ENCODE data around the gene SETX.

The SETX gene

DNA sequence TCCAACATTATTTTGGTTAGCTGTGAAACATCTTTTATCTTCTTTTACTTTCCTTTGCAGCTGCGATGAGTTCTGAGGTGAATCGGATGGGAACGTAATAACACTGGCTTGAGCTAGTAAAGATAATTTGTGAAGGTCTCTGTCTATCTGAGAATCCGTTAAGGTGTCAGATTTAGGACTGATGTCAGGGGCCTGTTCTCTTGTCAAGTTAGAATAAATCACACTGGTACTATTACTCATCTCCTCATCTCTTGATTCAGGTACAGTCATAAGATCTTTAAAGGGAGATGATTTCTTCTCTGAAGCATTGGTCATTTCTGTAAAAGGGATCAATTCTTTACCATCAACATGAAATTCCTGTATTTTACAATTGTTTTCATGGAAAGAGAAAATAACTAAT, 26.2 kb downstream of the SETX start (continued):
- TF ChIP-seq ZNF70 (CRISPR knock-in tag; IDR thresholded peaks at IDR 0.05) (no peak), ZC3H10 (CRISPR knock-in tag; IDR thresholded peaks at IDR 0.05) (no peak)

DNA sequence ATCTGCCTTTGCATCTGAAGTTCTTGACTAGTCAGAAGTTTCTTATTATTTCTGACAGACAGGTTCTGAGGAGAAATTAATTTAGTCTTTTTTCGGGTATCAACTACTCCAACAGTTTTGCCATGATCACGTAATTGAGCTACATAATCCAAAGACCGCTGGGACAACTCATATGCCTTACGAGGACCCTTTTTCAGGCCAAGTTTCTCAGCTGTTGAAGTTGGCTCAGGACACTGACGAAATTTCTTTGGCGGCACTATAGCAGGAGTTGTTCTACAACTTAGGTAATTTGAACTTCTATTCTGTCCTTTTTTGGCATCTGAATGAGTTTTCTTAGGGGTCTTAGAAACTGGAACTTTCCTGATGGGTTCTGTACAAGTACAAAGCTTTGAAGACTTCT, 27.2 kb downstream of the SETX start:
- TF ChIP-seq ZNF8 (CRISPR knock-in tag; IDR thresholded peaks at IDR 0.05) (no peak), TCF4 (CRISPR knock-in tag; IDR thresholded peaks at IDR 0.05; ENCODE audit: borderline replicate concordance) (no peak), ZFP3 (CRISPR knock-in tag; IDR thresholded peaks at IDR 0.05) (no peak), SNAI2 (CRISPR knock-in tag; IDR thresholded peaks at IDR 0.05) (no peak), TOX (CRISPR knock-in tag; IDR thresholded peaks at IDR 0.05; ENCODE audit: borderline replicate concordance) (no peak), ZNF565 (CRISPR knock-in tag; conservative IDR thresholded peaks at IDR 0.05; ENCODE audit: low read depth) (no peak), BACH2 (CRISPR knock-in tag; IDR thresholded peaks at IDR 0.05; ENCODE audit: borderline replicate concordance) (no peak), ESRRG (CRISPR knock-in tag; IDR thresholded peaks at IDR 0.05) (no peak), ZFP30 (CRISPR knock-in tag; IDR thresholded peaks at IDR 0.05) (no peak), ARNTL (CRISPR knock-in tag; IDR thresholded peaks at IDR 0.05; ENCODE audit: borderline replicate concordance, low read depth) (no peak), CSDC2 (CRISPR knock-in tag; IDR thresholded peaks at IDR 0.05) (no peak), ZC3H10 (CRISPR knock-in tag; IDR thresholded peaks at IDR 0.05) (no peak), RARB (CRISPR knock-in tag; IDR thresholded peaks at IDR 0.05) (no peak), OSR1 (CRISPR knock-in tag; IDR thresholded peaks at IDR 0.05) (no peak), PPARA (CRISPR knock-in tag; IDR thresholded peaks at IDR 0.05; ENCODE audit: borderline replicate concordance) (no peak)
- TF ChIP-seq, protein P1, sequence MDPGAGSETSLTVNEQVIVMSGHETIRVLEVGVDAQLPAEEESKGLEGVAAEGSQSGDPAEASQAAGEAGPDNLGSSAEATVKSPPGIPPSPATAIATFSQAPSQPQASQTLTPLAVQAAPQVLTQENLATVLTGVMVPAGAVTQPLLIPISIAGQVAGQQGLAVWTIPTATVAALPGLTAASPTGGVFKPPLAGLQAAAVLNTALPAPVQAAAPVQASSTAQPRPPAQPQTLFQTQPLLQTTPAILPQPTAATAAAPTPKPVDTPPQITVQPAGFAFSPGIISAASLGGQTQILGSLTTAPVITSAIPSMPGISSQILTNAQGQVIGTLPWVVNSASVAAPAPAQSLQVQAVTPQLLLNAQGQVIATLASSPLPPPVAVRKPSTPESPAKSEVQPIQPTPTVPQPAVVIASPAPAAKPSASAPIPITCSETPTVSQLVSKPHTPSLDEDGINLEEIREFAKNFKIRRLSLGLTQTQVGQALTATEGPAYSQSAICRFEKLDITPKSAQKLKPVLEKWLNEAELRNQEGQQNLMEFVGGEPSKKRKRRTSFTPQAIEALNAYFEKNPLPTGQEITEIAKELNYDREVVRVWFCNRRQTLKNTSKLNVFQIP (CRISPR knock-in tag; IDR thresholded peaks at IDR 0.05; ENCODE audit: borderline replicate concordance, low read depth), result no peak
- TF ChIP-seq, protein P2, sequence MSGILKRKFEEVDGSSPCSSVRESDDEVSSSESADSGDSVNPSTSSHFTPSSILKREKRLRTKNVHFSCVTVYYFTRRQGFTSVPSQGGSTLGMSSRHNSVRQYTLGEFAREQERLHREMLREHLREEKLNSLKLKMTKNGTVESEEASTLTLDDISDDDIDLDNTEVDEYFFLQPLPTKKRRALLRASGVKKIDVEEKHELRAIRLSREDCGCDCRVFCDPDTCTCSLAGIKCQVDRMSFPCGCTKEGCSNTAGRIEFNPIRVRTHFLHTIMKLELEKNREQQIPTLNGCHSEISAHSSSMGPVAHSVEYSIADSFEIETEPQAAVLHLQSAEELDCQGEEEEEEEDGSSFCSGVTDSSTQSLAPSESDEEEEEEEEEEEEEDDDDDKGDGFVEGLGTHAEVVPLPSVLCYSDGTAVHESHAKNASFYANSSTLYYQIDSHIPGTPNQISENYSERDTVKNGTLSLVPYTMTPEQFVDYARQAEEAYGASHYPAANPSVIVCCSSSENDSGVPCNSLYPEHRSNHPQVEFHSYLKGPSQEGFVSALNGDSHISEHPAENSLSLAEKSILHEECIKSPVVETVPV (CRISPR knock-in tag; IDR thresholded peaks at IDR 0.05), result no peak
- TF ChIP-seq, protein P3, sequence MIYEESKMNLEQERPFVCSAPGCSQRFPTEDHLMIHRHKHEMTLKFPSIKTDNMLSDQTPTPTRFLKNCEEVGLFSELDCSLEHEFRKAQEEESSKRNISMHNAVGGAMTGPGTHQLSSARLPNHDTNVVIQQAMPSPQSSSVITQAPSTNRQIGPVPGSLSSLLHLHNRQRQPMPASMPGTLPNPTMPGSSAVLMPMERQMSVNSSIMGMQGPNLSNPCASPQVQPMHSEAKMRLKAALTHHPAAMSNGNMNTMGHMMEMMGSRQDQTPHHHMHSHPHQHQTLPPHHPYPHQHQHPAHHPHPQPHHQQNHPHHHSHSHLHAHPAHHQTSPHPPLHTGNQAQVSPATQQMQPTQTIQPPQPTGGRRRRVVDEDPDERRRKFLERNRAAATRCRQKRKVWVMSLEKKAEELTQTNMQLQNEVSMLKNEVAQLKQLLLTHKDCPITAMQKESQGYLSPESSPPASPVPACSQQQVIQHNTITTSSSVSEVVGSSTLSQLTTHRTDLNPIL (CRISPR knock-in tag; IDR thresholded peaks at IDR 0.05; ENCODE audit: low read depth), result no peak
- ATAC-seq, result no peak

DNA sequence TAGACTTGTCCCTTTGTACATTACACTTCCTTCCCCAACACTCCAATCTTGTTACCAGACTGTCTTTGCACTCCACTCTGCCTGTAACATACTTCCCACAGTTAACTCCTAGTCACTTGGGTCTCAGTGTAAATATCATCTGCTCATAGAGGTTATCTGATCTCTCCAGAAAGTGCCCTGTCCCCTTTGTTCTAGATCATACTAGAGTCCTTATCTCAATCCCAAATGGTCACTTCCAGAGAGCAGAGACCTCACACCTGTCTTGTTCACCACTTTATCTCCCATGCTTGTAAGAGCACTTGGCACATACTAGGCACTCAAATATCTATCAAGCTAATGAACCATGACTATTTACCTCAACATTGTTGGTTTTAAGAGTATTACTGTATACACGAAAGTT, 30.4 kb downstream of the SETX start:
- no peak for ATAC-seq
- TF ChIP-seq TCF4 (CRISPR knock-in tag; IDR thresholded peaks at IDR 0.05; ENCODE audit: borderline replicate concordance), result no peak
- TF ChIP-seq, protein P1 (CRISPR knock-in tag; IDR thresholded peaks at IDR 0.05; ENCODE audit: borderline replicate concordance, low read depth), result no peak
- TF ChIP-seq, protein P4, sequence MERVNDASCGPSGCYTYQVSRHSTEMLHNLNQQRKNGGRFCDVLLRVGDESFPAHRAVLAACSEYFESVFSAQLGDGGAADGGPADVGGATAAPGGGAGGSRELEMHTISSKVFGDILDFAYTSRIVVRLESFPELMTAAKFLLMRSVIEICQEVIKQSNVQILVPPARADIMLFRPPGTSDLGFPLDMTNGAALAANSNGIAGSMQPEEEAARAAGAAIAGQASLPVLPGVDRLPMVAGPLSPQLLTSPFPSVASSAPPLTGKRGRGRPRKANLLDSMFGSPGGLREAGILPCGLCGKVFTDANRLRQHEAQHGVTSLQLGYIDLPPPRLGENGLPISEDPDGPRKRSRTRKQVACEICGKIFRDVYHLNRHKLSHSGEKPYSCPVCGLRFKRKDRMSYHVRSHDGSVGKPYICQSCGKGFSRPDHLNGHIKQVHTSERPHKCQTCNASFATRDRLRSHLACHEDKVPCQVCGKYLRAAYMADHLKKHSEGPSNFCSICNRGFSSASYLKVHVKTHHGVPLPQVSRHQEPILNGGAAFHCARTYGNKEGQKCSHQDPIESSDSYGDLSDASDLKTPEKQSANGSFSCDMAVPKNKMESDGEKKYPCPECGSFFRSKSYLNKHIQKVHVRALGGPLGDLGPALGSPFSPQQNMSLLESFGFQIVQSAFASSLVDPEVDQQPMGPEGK (CRISPR knock-in tag; IDR thresholded peaks at IDR 0.05; ENCODE audit: borderline replicate concordance), result no peak
- no peak for TF ChIP-seq ZNF565 (CRISPR knock-in tag; conservative IDR thresholded peaks at IDR 0.05; ENCODE audit: low read depth)
- no peak for TF ChIP-seq RARB (CRISPR knock-in tag; IDR thresholded peaks at IDR 0.05)
- TF ChIP-seq GLIS3 (CRISPR knock-in tag; IDR thresholded peaks at IDR 0.05), result no peak
- no peak for TF ChIP-seq SNAI2 (CRISPR knock-in tag; IDR thresholded peaks at IDR 0.05)
- TF ChIP-seq CSDC2 (CRISPR knock-in tag; IDR thresholded peaks at IDR 0.05), result no peak
- no peak for TF ChIP-seq ARNTL (CRISPR knock-in tag; IDR thresholded peaks at IDR 0.05; ENCODE audit: borderline replicate concordance, low read depth)
- TF ChIP-seq TOX (CRISPR knock-in tag; IDR thresholded peaks at IDR 0.05; ENCODE audit: borderline replicate concordance), result no peak
- TF ChIP-seq, protein P3 (CRISPR knock-in tag; IDR thresholded peaks at IDR 0.05; ENCODE audit: low read depth), result no peak
